ENCODE results near the gene RITA1.

The RITA1 gene

DNA sequence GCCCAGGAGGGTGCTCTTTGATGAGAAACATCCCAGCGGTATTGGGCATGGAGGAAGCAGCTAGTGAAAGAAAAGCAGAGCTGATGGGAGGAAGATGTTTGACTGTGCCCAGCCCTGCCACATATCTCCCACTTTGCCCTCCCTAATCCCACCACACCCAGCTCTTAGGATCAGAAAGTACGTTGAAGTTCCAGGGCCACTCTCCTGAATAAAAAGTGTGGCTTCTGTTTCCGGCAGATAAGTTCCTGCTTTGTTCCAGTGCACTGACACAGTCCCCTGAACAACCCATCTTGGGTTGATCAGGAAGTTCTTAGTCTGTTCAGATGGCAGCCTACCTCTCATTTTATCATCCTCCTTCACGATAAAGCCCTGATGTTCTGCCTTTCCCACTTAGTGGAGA is 52.2 kb downstream of the RITA1 start:
- no peak overlapping the region for H3K4me3 ChIP-seq (ENCODE audit: low read length in 2 of 2)
- H3K27ac ChIP-seq (ENCODE audit: low read depth in 2 of 2, low read length in 2 of 2) = peak overlapping the region; percentile 91 to 93
- H3K9ac ChIP-seq (ENCODE audit: low read depth in 1 of 2, low read length in 2 of 2) = peak overlapping the region in 1 of 2 donors; percentile 45
- H3K36me3 ChIP-seq (ENCODE audit: control insufficient read depth in 2 of 2, insufficient read depth in 2 of 2, low read length in 2 of 2) = peaks cover 21 to 22% of the 10 kb centered on the region in 2 donors
- H3K9me3 ChIP-seq (ENCODE audit: control insufficient read depth in 2 of 2, low read length in 2 of 2) = no peaks in the 10 kb centered on the region
- no peaks in the 10 kb centered on the region for H3K27me3 ChIP-seq (ENCODE audit: control insufficient read depth in 2 of 2, insufficient read depth in 2 of 2, low read length in 2 of 2)
- H3K4me1 ChIP-seq (ENCODE audit: control insufficient read depth in 2 of 2, insufficient read depth in 2 of 2, low read length in 2 of 2) = peaks cover 61 to 84% of the 10 kb centered on the region in 2 donors

- peak overlapping the region in 1 of 2 donors; percentile 26 for H3K4me3 ChIP-seq (ENCODE audit: low read length in 2 of 2)
- H3K9me3 ChIP-seq (ENCODE audit: control insufficient read depth in 2 of 2, low read length in 2 of 2) = no peaks in the 10 kb centered on the region
- peaks cover 15 to 17% of the 10 kb centered on the region in 2 donors for H3K36me3 ChIP-seq (ENCODE audit: control insufficient read depth in 2 of 2, insufficient read depth in 2 of 2, low read length in 2 of 2)
- H3K27ac ChIP-seq (ENCODE audit: low read depth in 2 of 2, low read length in 2 of 2) = peak overlapping the region; percentile 91 to 93
- peaks cover 61 to 90% of the 10 kb centered on the region in 2 donors for H3K4me1 ChIP-seq (ENCODE audit: control insufficient read depth in 2 of 2, insufficient read depth in 2 of 2, low read length in 2 of 2)
- no peaks in the 10 kb centered on the region for H3K27me3 ChIP-seq (ENCODE audit: control insufficient read depth in 2 of 2, insufficient read depth in 2 of 2, low read length in 2 of 2)
- H3K9ac ChIP-seq (ENCODE audit: low read depth in 1 of 2, low read length in 2 of 2) = peak overlapping the region in 1 of 2 donors; percentile 45
Measured at GRCh38 chr12:113238309-113238708, 52.8 kb downstream of the RITA1 start.

DNA sequence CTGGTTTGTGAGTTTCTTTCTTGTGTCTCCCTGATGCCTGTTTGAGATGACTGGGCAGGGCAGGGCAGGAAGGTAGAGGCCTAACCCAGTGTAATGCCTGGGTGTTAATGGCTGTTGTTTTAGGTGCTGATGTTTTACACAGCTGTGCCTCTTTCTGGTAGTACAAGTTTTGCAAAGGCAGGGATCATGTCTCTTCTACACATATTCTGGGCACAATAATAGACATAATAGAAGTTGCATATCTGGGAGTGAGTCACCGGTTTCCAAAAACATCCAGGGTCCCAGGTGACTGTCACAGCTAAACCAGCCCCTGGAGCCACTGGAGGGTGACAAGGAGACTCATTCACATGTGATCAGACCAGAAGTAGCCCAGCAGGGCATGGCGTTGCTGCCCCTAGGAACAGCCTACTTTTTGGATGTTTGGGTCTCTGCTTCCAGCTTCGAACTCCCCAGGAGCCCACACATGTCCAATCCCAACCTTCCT is 53.8 kb downstream of the RITA1 start:
- Histone ChIP-seq H3K4me3 (ENCODE audit: low read length in 2 of 2) (peak overlapping the region; percentile 5 to 37), H3K9ac (ENCODE audit: low read depth in 1 of 2, low read length in 2 of 2) (peak overlapping the region; percentile 45 to 47), H3K27ac (ENCODE audit: low read depth in 2 of 2, low read length in 2 of 2) (peak overlapping the region; percentile 91 to 93), H3K27me3 (ENCODE audit: control insufficient read depth in 2 of 2, insufficient read depth in 2 of 2, low read length in 2 of 2) (no peaks in the 10 kb centered on the region), H3K9me3 (ENCODE audit: control insufficient read depth in 2 of 2, low read length in 2 of 2) (no peaks in the 10 kb centered on the region), H3K36me3 (ENCODE audit: control insufficient read depth in 2 of 2, insufficient read depth in 2 of 2, low read length in 2 of 2) (peaks cover 11 to 12% of the 10 kb centered on the region in 2 donors), H3K4me1 (ENCODE audit: control insufficient read depth in 2 of 2, insufficient read depth in 2 of 2, low read length in 2 of 2) (peaks cover 68 to 93% of the 10 kb centered on the region in 2 donors)

- H3K36me3 ChIP-seq (ENCODE audit: control insufficient read depth in 2 of 2, insufficient read depth in 2 of 2, low read length in 2 of 2) = peaks cover 7 to 12% of the 10 kb centered on the region in 2 donors
- peaks cover 74 to 94% of the 10 kb centered on the region in 2 donors for H3K4me1 ChIP-seq (ENCODE audit: control insufficient read depth in 2 of 2, insufficient read depth in 2 of 2, low read length in 2 of 2)
- H3K27ac ChIP-seq (ENCODE audit: low read depth in 2 of 2, low read length in 2 of 2) = peak overlapping the region; percentile 91 to 93
- H3K9ac ChIP-seq (ENCODE audit: low read depth in 1 of 2, low read length in 2 of 2) = peak overlapping the region; percentile 47 to 66
- peak overlapping the region; percentile 37 to 38 for H3K4me3 ChIP-seq (ENCODE audit: low read length in 2 of 2)
- no peaks in the 10 kb centered on the region for H3K9me3 ChIP-seq (ENCODE audit: control insufficient read depth in 2 of 2, low read length in 2 of 2)
- H3K27me3 ChIP-seq (ENCODE audit: control insufficient read depth in 2 of 2, insufficient read depth in 2 of 2, low read length in 2 of 2) = no peaks in the 10 kb centered on the region
Measured at GRCh38 chr12:113239811-113240331, 54.4 kb downstream of the RITA1 start.

- peaks cover 76 to 93% of the 10 kb centered on the region in 2 donors for H3K4me1 ChIP-seq (ENCODE audit: control insufficient read depth in 2 of 2, insufficient read depth in 2 of 2, low read length in 2 of 2)
- peaks cover 4 to 12% of the 10 kb centered on the region in 2 donors for H3K36me3 ChIP-seq (ENCODE audit: control insufficient read depth in 2 of 2, insufficient read depth in 2 of 2, low read length in 2 of 2)
- no peaks in the 10 kb centered on the region for H3K27me3 ChIP-seq (ENCODE audit: control insufficient read depth in 2 of 2, insufficient read depth in 2 of 2, low read length in 2 of 2)
- no peaks in the 10 kb centered on the region for H3K9me3 ChIP-seq (ENCODE audit: control insufficient read depth in 2 of 2, low read length in 2 of 2)
- H3K4me3 ChIP-seq (ENCODE audit: low read length in 2 of 2) = peak overlapping the region; percentile 32 to 38
- peak overlapping the region in 1 of 2 donors; percentile 66 for H3K9ac ChIP-seq (ENCODE audit: low read depth in 1 of 2, low read length in 2 of 2)
- H3K27ac ChIP-seq (ENCODE audit: low read depth in 2 of 2, low read length in 2 of 2) = peak overlapping the region; percentile 91 to 93
Measured at GRCh38 chr12:113240395-113240794, 54.9 kb downstream of the RITA1 start.

GRCh38 chr12:113241191-113242025 is 55.9 kb downstream of the RITA1 start:
- H3K9me3 ChIP-seq (ENCODE audit: control insufficient read depth in 2 of 2, low read length in 2 of 2) = no peaks in the 10 kb centered on the region
- H3K9ac ChIP-seq (ENCODE audit: low read depth in 1 of 2, low read length in 2 of 2) = peak overlapping the region; percentile 66 to 74
- H3K4me1 ChIP-seq (ENCODE audit: control insufficient read depth in 2 of 2, insufficient read depth in 2 of 2, low read length in 2 of 2) = peaks cover 84 to 93% of the 10 kb centered on the region in 2 donors
- H3K27ac ChIP-seq (ENCODE audit: low read depth in 2 of 2, low read length in 2 of 2) = peak overlapping the region; percentile 91 to 93
- no peaks in the 10 kb centered on the region for H3K27me3 ChIP-seq (ENCODE audit: control insufficient read depth in 2 of 2, insufficient read depth in 2 of 2, low read length in 2 of 2)
- peak overlapping the region in 1 of 2 donors; percentile 32 for H3K4me3 ChIP-seq (ENCODE audit: low read length in 2 of 2)
- peaks cover 4 to 8% of the 10 kb centered on the region in 2 donors for H3K36me3 ChIP-seq (ENCODE audit: control insufficient read depth in 2 of 2, insufficient read depth in 2 of 2, low read length in 2 of 2)

All from mucosa of rectum (tissue), 2 donors.